T-helper 22 cell (primary cell): ENCODE data around the gene PBOV1.

ENCODE experiments used
- DNase-seq: peaks from one replicate; pipeline ENCODE4 v3.0.0-alpha.2; 2020; ENCODE audit warnings: low read depth

The PBOV1 gene

DNA sequence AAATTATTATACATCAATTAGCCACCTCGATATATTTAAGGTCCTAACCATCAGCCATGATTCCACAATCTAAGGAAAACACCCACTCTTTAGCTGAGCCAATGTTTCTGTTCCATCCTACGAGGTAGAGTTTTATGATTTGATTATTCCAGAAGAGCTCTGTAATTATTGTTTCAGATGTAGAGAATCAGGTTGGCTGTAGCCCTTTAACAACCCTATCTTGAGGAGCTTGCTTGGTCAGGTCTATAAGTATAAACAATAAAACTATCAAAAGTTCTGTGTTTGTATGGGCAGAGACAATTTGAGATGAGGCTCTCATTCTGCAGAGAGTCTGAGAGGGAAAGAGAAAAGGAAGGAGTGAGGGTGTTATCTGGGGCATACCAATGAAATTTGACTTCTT, at the start of gene PBOV1:
TSS of gene PBOV1 (minus strand) at position 43 of the 400 bp plus-strand sequence. CDS start 96 bp downstream, outside the sequence.
- DNase-seq = no peak

- DNase-seq = no peak
Observed at GRCh38 chr6:138266095-138266494, 47.8 kb upstream of the PBOV1 start.

DNA sequence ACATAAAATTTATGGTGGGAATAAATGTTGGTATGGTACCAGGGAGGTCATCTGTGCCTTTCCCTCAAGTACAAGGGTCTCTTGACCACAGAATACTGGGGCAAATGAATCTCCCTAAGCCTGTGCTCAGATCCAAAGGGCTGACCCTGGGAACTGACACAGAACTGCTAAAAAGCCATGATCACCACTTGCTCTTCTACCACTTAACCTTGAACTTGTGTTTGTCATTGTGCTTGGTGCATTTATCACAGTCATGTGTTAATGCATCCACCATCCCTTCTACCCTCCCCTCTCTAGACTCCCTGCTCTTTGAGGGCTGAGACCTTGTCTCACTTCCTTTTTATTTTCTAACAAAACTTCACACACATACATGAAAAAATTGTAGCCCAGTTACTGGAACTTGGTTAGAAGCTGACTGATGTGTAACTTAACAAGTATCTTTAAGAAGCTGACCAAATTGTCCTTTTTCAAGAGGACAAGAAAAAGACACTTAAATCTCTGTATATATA, 46.1 kb upstream of the PBOV1 start:
- DNase-seq = no peak

DNA sequence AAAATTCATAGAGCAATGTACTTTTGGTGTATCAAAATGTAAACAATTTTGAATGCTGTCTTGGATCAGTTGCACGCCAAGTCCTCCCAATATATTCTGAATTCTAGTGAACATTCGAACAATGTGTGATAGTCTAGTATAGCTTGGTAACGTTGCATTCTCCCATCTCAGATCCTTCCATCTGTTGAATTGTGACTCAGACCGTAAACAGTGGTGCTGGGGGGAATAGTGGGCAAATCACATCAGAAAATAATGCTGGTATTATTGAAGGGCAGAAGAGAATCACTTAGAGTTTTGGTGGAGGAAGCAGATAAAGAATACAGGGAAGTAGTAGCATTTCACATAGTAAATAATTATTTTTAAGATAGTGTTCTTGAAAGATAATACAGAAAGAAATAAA, 45.7 kb upstream of the PBOV1 start:
- DNase-seq = no peak

DNA sequence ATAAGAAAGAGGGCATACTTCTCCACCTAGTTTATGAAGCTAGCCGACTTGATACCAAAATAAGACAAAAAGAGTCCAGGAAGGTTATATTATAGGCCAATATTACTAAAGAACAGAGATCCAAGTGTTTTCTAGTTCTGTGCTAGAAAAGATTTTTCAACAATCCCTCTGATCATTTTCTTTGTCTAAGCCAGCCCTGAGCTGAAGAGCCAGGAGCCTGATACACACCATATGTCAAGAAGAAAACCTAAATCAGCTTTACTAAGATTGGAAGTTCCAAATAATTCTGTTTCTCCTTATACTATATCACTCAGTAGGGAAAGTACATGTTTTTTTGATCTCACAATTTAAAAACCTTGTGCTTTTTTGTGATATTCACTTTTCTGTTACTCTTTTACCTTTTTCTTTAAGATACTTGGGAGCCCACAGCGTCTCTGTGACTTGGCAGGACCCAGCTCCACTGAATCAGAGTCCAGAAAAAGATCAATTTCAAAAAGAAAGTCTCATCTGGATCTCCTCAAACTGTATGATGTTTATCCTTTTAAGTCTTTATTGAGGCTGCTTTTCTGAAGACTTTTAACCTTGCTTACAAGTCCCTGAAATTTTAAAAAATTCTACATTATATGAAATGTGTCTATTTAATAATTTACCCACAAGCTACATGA, 43.0 kb upstream of the PBOV1 start:
- no peak for DNase-seq

- no peak for DNase-seq
Observed at GRCh38 chr6:138258991-138259390, 40.7 kb upstream of the PBOV1 start.

DNA sequence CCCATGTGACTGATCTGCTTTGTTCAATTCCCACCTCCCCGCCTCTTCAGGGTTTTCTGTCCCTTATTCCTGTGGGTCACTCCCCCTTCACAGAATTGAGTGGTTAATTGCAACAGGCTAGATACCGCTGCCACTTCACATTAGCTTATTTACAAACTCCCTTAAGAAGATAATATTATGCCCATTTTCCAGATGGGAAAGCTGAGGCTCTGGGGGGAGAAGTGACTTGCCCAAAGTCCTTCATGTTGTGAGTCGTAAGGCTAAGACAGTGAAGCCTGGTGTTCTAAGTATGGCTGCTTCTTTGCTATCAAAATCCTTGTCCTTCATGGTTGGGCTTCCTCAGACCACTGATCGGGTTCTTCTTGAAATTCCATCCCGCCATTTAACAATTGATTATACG, 39.9 kb upstream of the PBOV1 start:
- DNase-seq = no peak

DNA sequence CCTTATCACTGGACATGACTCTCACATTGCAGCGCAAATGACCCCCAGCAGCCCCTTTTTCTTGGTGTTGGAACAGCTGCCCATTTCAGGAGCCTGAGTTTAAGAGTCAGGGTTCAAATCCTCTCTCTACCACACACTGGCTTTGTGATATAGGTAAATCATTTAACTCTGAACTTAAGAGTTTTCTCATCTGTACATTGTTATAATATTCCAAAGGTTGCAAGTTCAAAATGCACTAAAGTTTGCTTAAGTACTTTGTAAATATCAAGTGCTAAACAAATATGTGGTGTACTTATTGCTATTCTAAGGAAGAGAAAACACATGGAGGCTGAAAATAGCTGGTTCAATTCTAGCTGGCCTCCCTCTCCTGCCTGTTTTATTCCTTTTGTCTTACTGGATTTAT, 39.3 kb upstream of the PBOV1 start:
- no peak for DNase-seq

GRCh38 chr6:138255443-138255842, 37.2 kb upstream of the PBOV1 start:
- DNase-seq = no peak

- DNase-seq = no peak
Observed at GRCh38 chr6:138253731-138254130, 35.4 kb upstream of the PBOV1 start.

DNA sequence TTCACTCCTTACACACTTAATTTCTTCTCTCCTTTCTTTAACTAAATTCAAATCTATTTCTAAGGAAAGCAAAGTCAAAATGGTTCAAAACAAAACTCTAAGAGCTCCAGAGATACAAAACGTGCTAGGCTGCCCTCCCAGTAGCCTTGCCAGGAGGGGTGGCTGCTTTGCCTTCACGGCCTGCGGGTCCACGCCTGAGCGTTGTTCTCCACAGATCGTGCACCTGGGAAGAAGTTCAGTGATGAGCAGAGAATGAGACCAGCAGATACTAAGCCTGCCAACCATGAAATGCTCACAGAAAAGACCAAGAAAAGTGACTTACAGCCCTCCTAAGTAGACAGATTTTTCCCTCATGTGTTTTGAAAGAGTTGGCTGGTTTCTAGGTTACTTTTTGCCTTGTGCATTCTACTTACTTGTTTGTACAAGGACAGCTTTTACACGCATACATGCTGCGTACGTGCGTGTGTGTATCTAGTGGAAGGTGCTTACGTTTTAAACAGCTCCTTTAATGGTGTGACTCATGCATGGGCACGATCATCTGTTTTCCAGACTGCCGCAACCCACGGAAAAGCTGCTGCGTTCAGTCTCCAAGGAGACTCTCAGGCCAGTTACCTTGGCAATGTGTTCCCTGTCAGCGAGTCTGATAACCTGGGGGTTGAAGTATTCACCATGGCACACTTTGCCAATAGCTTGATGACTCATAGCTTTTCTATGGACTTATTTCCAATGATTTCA, 32.4 kb upstream of the PBOV1 start:
- DNase-seq = no peak

DNA sequence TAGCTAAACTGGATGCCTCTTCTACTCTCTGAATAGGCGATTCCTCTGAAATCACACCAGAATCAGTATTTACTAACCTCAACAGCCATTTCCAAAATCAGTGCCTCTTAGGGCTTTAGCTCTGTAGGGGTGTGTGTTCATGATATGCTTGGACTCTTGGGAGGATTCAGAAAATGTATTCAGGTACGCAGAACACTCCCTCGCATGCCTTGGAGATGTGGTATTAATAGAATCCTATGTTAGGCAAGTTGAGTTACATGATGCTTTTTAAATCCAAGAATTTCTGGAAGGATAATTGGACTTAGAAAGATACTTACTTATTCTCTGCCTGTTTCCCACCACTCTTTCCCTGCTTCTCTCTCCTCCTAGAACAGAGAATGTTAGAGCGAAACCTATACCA, 31.8 kb upstream of the PBOV1 start:
- no peak for DNase-seq

DNA sequence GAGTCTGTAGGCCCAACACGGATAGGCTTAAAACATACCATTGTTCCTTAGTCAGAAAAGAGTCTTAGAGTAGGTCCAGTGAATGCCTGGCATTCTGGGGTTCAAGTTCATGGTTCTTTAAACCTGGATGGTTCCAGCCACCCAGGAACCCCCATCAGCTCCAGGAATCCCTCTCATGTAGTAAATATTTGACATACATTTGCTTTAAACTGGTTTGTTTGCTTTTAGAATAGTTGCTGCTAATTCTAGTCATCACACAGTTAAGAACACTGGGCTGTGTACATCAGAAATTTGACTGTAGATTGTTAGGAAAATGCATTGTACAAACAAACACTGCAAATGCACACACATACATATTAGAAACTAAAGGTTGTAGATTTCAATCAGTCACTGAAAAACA, 30.6 kb upstream of the PBOV1 start:
- DNase-seq = no peak

GRCh38 chr6:138248011-138248410, 29.7 kb upstream of the PBOV1 start:
- DNase-seq = no peak

DNA sequence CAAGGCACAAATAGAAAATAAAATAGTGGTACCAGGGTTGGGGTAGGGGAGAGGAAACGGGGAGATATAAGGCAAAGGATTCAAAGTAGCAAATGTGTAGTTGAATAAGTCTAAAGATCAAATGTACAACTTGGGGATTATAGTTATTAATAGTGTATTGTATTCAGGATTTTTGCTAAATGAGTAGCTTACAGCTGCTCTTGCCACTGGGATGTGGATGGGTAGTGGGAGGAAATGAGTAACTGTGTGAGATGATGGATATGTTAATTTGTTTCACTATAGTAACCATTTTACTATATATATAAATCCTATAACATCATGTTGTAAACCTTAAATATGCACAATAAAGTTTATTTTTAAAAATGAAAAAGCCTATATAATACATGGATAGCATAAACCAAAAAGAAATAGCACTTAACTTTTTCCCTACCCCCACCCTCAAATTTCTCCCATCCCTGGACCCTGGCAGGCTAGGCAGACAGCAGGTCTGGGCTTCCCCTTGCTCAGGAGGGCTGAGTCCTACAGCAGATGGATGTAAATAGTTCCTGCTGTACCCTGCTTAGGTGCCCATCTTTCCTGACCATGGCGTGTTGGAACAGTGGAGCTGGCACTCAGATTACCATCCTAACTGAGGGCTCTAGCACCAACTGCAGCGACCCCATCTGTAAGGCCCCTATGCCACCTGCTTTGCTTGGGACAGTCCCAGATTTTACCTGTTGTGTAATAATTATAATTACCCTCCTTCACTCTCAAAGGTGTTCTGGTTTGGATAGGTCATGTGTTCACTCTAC, 28.6 kb upstream of the PBOV1 start:
- no peak for DNase-seq

- no peak for DNase-seq
Observed at GRCh38 chr6:138245751-138246150, 27.5 kb upstream of the PBOV1 start.

DNA sequence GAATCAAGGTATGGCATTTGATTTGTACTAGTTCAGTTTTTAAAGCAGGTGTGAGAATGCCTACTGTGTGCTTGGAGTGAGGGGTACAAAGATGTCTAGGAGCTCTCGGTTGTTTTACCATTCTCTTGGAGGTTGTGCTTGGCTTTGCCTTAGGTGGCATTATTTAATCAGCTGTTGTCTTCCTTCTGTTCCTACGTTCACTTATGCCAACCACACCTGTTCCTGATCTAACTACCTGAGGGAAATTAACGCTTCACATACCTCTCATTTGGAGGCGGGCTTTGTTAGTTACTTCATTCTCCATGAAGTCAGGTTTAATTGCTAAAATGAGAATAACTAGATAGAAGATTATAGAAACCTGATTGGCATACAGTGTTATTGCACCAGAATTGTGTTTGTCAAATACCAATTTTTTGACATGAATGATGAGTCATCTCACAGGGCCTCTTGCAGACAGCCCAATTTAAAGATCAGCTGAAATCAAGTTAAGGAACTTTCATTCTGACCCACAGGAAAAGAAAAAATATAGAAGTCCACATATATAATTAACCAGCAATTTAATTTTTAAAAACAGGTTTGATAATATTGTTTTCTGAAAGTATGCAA, 24.8 kb upstream of the PBOV1 start:
- no peak for DNase-seq

DNA sequence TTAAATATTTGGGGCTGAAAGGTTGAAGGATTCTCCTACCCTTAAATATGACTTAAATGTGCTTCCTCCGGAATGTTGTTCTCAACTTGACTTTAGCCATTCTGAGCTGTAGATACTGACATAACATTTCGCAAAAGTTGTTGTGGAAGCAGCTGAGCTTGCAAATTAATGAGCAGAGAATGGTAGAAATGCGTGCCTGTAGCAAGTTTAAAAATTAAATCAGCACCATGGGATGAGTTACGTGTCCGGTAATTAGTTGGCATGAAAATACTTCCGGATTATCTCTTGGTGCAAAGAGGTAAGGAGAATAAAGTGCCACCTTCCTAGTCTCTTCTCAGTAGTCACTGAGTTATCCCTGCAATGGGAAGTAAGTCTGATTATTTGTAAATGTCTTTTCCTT, 23.6 kb upstream of the PBOV1 start:
- DNase-seq = no peak

GRCh38 chr6:138241381-138241780, 23.1 kb upstream of the PBOV1 start:
- DNase-seq = no peak

GRCh38 chr6:138240476-138241245, 22.4 kb upstream of the PBOV1 start:
- no peak for DNase-seq

- no peak for DNase-seq
Observed at GRCh38 chr6:138239774-138240173, 21.5 kb upstream of the PBOV1 start.

DNA sequence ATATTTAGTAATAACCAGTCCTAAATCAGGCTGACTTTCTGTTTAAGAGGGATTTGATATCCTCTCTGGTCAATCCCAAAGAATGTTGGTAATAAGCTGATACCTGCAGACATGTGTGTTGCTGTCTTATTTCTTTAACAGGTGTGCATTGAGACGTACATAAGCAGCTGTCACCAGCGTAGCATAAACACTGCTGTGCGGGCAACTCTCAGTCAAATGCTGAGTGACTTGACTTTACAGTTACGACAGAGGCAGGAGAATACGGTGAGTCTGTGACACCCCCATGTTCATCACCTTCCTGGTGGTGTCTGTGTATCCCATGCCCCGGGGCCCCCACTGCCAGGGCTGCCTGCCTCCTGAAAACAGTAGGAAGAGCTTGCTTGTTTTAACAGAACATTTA, 20.1 kb upstream of the PBOV1 start:
- DNase-seq = no peak
